Astrocyte (in vitro differentiated cells and primary cell): ENCODE measurements around the gene RPL37A. TPM values are rescaled to one million over a fixed set of nuclear protein-coding genes. Genes with fewer than 3 reads are reported as not detected.

Experiments used
- DNase-seq: peaks from one replicate; pipeline ENCODE4 v3.0.0-alpha.2; 2010; ENCODE audit warnings: low read depth
- FAIRE-seq: peaks from 2 replicates; lab custom pipeline; 2011; peaks lifted over from hg19 to GRCh38; lab: Jason Lieb, UNC
- H2AFZ ChIP-seq: 2 replicates; pipeline ENCODE4 v1.6.0; 2012; ENCODE audit warnings: low read depth, low read length, inconsistent platforms
- H3K27ac ChIP-seq: 2 replicates; pipeline ENCODE4 v1.5.1; 2011; ENCODE audit warnings: low read depth, low read length, inconsistent platforms
- H3K27me3 ChIP-seq: 2 replicates; pipeline ENCODE4 v1.6.0; 2011; ENCODE audit warnings: low read length, inconsistent platforms; ENCODE audit not compliant: insufficient read depth
- H3K36me3 ChIP-seq: 2 replicates; pipeline ENCODE4 v1.5.1; 2011; ENCODE audit warnings: low read length, inconsistent platforms; ENCODE audit not compliant: insufficient read depth
- H3K4me1 ChIP-seq: 2 replicates; pipeline ENCODE4 v1.5.1; 2011; ENCODE audit warnings: low read length, inconsistent platforms; ENCODE audit not compliant: insufficient read depth
- H3K4me2 ChIP-seq: 2 replicates; pipeline ENCODE4 v1.6.0; 2012; ENCODE audit warnings: low read length, inconsistent platforms
- H3K4me3 ChIP-seq: 2 replicates; pipeline ENCODE4 v1.5.1; 2011; ENCODE audit warnings: low read depth, mild to moderate bottlenecking, low read length, inconsistent platforms; ENCODE audit not compliant: insufficient read depth
- H3K79me2 ChIP-seq: 2 replicates; pipeline ENCODE4 v1.6.0; 2012; ENCODE audit warnings: mild to moderate bottlenecking, low read length, inconsistent platforms; ENCODE audit not compliant: insufficient read depth
- H3K9ac ChIP-seq: 2 replicates; pipeline ENCODE4 v1.6.0; 2012; ENCODE audit warnings: mild to moderate bottlenecking, low read length, inconsistent platforms
- H3K9me3 ChIP-seq: 2 replicates; pipeline ENCODE4 v1.5.1; 2012; ENCODE audit warnings: low read depth, mild to moderate bottlenecking, low read length, inconsistent platforms; ENCODE audit not compliant: insufficient read depth
- H4K20me1 ChIP-seq: 2 replicates; pipeline ENCODE4 v1.6.0; 2012; ENCODE audit warnings: low read length, inconsistent platforms; ENCODE audit not compliant: insufficient read depth
- H3K27ac Mint-ChIP-seq: one replicate; pipeline ENCODE4 v1.8.0; 2021; ENCODE audit warnings: mild to moderate bottlenecking, mixed read lengths; ENCODE audit not compliant: unreplicated experiment
- H3K27me3 Mint-ChIP-seq: one replicate; pipeline ENCODE4 v1.8.0; 2021; ENCODE audit warnings: low read depth, mixed read lengths; ENCODE audit not compliant: unreplicated experiment
- H3K36me3 Mint-ChIP-seq: one replicate; pipeline ENCODE4 v1.8.0; 2021; ENCODE audit warnings: low read depth, mixed read lengths; ENCODE audit not compliant: unreplicated experiment
- H3K4me1 Mint-ChIP-seq: one replicate; pipeline ENCODE4 v1.8.0; 2021; ENCODE audit warnings: low read depth, mixed read lengths; ENCODE audit not compliant: unreplicated experiment
- H3K4me3 Mint-ChIP-seq: one replicate; pipeline ENCODE4 v1.8.0; 2021; ENCODE audit warnings: mild to moderate bottlenecking, moderate library complexity, mixed read lengths; ENCODE audit not compliant: unreplicated experiment
- H3K9me3 Mint-ChIP-seq: one replicate; pipeline ENCODE4 v1.8.0; 2021; ENCODE audit warnings: mild to moderate bottlenecking, mixed read lengths; ENCODE audit not compliant: unreplicated experiment
- CTCF ChIP-seq: IDR thresholded peaks from 2 replicates; pipeline ENCODE4 v1.5.1; 2011; ENCODE audit warnings: low read depth, mild to moderate bottlenecking, inconsistent platforms, low read length, moderate library complexity; ENCODE audit not compliant: insufficient read depth
- EZH2 ChIP-seq: IDR thresholded peaks from 2 replicates; pipeline ENCODE4 v1.6.1; 2012; ENCODE audit warnings: mild to moderate bottlenecking, low read length, inconsistent platforms; ENCODE audit not compliant: insufficient read depth
- total RNA-seq: library from RNA; stranded (reverse); gene quantifications from 2 replicates; pipeline ENCODE4 v1.2.1, GENCODE V29; 2021

The RPL37A gene
- total RNA-seq, 1 donor from 2014 or later = 2,632 TPM

- peak overlapping the region; percentile 8 for H2AFZ ChIP-seq
- no peaks in the 10 kb centered on the region for H3K27me3 ChIP-seq
- Mint-ChIP-seq H3K27ac (peak overlapping the region; percentile 77), H3K4me1 (peaks cover 21% of the 10 kb centered on the region), H3K27me3 (no peaks in the 10 kb centered on the region), H3K36me3 (peaks cover 20% of the 10 kb centered on the region), H3K4me3 (no peak overlapping the region), H3K9me3 (no peaks in the 10 kb centered on the region)
- no peaks in the 10 kb centered on the region for H4K20me1 ChIP-seq
- DNase-seq = no peak
- peak overlapping the region; percentile 47 for H3K4me2 ChIP-seq
- FAIRE-seq = no peak
- TF ChIP-seq CTCF (no peak), EZH2 (no peak)
- H3K27ac ChIP-seq = peak overlapping the region; percentile 54
- H3K9ac ChIP-seq = peak overlapping the region; percentile 2
- peaks cover 16% of the 10 kb centered on the region for H3K4me1 ChIP-seq
- H3K9me3 ChIP-seq = no peaks in the 10 kb centered on the region
- H3K79me2 ChIP-seq = no peaks in the 10 kb centered on the region
- peaks cover 15% of the 10 kb centered on the region for H3K36me3 ChIP-seq
- no peak overlapping the region for H3K4me3 ChIP-seq
These were observed 19.9 kb upstream of the RPL37A start for GRCh38 chr2:216478791-216479190.

GRCh38 chr2:216480221-216480620, 18.4 kb upstream of the RPL37A start:
- H4K20me1 ChIP-seq = no peaks in the 10 kb centered on the region
- Mint-ChIP-seq H3K9me3 (no peaks in the 10 kb centered on the region), H3K4me3 (no peak overlapping the region), H3K27me3 (no peaks in the 10 kb centered on the region), H3K27ac (no peak overlapping the region), H3K4me1 (peaks cover 21% of the 10 kb centered on the region), H3K36me3 (peaks cover 18% of the 10 kb centered on the region)
- no peak overlapping the region for H3K4me3 ChIP-seq
- peaks cover 16% of the 10 kb centered on the region for H3K4me1 ChIP-seq
- H3K27ac ChIP-seq = no peak overlapping the region
- H3K36me3 ChIP-seq = peaks cover 13% of the 10 kb centered on the region
- no peak overlapping the region for H2AFZ ChIP-seq
- no peak overlapping the region for H3K4me2 ChIP-seq
- no peak for TF ChIP-seq EZH2
- TF ChIP-seq CTCF = no peak
- no peaks in the 10 kb centered on the region for H3K27me3 ChIP-seq
- H3K9ac ChIP-seq = no peak overlapping the region
- FAIRE-seq = no peak
- no peaks in the 10 kb centered on the region for H3K9me3 ChIP-seq
- no peaks in the 10 kb centered on the region for H3K79me2 ChIP-seq
- DNase-seq = no peak

GRCh38 chr2:216482640-216483039, 16.0 kb upstream of the RPL37A start:
- Histone ChIP-seq H3K9me3 (no peaks in the 10 kb centered on the region), H4K20me1 (no peaks in the 10 kb centered on the region), H3K4me2 (no peak overlapping the region), H3K9ac (no peak overlapping the region), H3K4me1 (peaks cover 14% of the 10 kb centered on the region), H3K27ac (no peak overlapping the region), H3K36me3 (peaks cover 10% of the 10 kb centered on the region), H3K27me3 (no peaks in the 10 kb centered on the region), H2AFZ (no peak overlapping the region), H3K4me3 (no peak overlapping the region), H3K79me2 (no peaks in the 10 kb centered on the region)
- Mint-ChIP-seq H3K4me3 (no peak overlapping the region), H3K27me3 (no peaks in the 10 kb centered on the region), H3K36me3 (peaks cover 9% of the 10 kb centered on the region), H3K4me1 (peaks cover 24% of the 10 kb centered on the region), H3K27ac (no peak overlapping the region), H3K9me3 (no peaks in the 10 kb centered on the region)
- TF ChIP-seq CTCF (no peak), EZH2 (no peak)
- DNase-seq = no peak
- FAIRE-seq = no peak
